Ectodermal cell (in vitro differentiated cells): ENCODE results near the gene PRSS21. TPM values are rescaled to one million over a fixed set of nuclear protein-coding genes. Genes with fewer than 3 reads are reported as not detected.

Experiments
- H3K27ac ChIP-seq: 2 replicates; pipeline ENCODE4 v1.7.0; 2013; ENCODE audit warnings: mild to moderate bottlenecking, low read depth, low read length; ENCODE audit not compliant: insufficient read depth, poor library complexity, severe bottlenecking
- H3K27me3 ChIP-seq: 2 replicates; pipeline ENCODE4 v1.7.0; 2013; ENCODE audit warnings: mild to moderate bottlenecking, low read length; ENCODE audit not compliant: insufficient read depth, control insufficient read depth, poor library complexity, severe bottlenecking
- H3K36me3 ChIP-seq: one replicate; pipeline ENCODE4 v1.7.0; 2013; ENCODE audit warnings: low read length; ENCODE audit not compliant: control insufficient read depth, insufficient read depth
- H3K4me1 ChIP-seq: one replicate; pipeline ENCODE4 v1.7.0; 2013; ENCODE audit warnings: low read length; ENCODE audit not compliant: control insufficient read depth, insufficient read depth
- H3K4me3 ChIP-seq: 2 replicates; pipeline ENCODE4 v1.7.0; 2013; ENCODE audit warnings: low read depth, low read length, control low read depth; ENCODE audit not compliant: insufficient read depth
- H3K9me3 ChIP-seq: 2 replicates; pipeline ENCODE4 v1.7.0; 2013; ENCODE audit warnings: mild to moderate bottlenecking, low read length, moderate library complexity; ENCODE audit not compliant: control insufficient read depth
- WGBS, 2 experiments: methylation state at CpG; one replicate each; pipeline ENCODE4 v1.1.7; 2013; ENCODE audit warnings: missing lambda C conversion rate in 2 of 2; 5-methylcytosine and 5-hydroxymethylcytosine counted together
- polyA plus RNA-seq, 4 experiments: library from polyadenylated mRNA; stranded (reverse); fragments of 50-300 nt; gene quantifications; one replicate each; pipeline ENCODE4 v1.2.3, GENCODE V29; 2013

PRSS21 gene
- not detected for polyA plus RNA-seq (2013, experiment 1 of 4)
- polyA plus RNA-seq (2013, experiment 2 of 4) = not detected
- not detected for polyA plus RNA-seq (2013, experiment 3 of 4)
- polyA plus RNA-seq (2013, experiment 4 of 4) = not detected

GRCh38 chr16:2816751-2817339 is at the start of gene PRSS21:
TSS of gene PRSS21 (plus strand) at chr16:2817237. CDS start at chr16:2817269, 32 bp downstream.
- 92 to 93% methylated on average over 28 of the region's 28 CpGs for WGBS, 2 experiments

GRCh38 chr16:2767891-2768290 is 49.1 kb upstream of the PRSS21 start:
- WGBS, 2 experiments = 94 to 95% methylated on average over 14 of the region's 14 CpGs
- Histone ChIP-seq H3K9me3 (peaks cover under 1% of the 10 kb centered on the region), H3K27ac (no peak overlapping the region), H3K4me1 (no peaks in the 10 kb centered on the region), H3K36me3 (peaks cover 87% of the 10 kb centered on the region), H3K4me3 (no peak overlapping the region), H3K27me3 (no peaks in the 10 kb centered on the region)

More at GRCh38 chr16:2816751-2817339, at the start of gene PRSS21:
- Histone ChIP-seq H3K36me3 (no peaks in the 10 kb centered on the region), H3K4me1 (peaks cover 5% of the 10 kb centered on the region), H3K4me3 (no peak within 1 kb of the TSS), H3K27ac (no peak within 1 kb of the TSS), H3K27me3 (no peaks in the 10 kb centered on the region), H3K9me3 (no peaks in the 10 kb centered on the region)

- H3K27ac ChIP-seq = no peak overlapping the region
- no peaks in the 10 kb centered on the region for H3K4me1 ChIP-seq
- peaks cover 85% of the 10 kb centered on the region for H3K36me3 ChIP-seq
- no peaks in the 10 kb centered on the region for H3K27me3 ChIP-seq
- H3K4me3 ChIP-seq = no peak overlapping the region
- no peaks in the 10 kb centered on the region for H3K9me3 ChIP-seq
- WGBS, 2 experiments = 91 to 95% methylated on average over 17 of the region's 17 CpGs
These were observed 48.5 kb upstream of the PRSS21 start for GRCh38 chr16:2768403-2769089.

GRCh38 chr16:2769100-2769529 is 47.9 kb upstream of the PRSS21 start:
- no peak overlapping the region for H3K27ac ChIP-seq
- H3K4me1 ChIP-seq = no peaks in the 10 kb centered on the region
- H3K27me3 ChIP-seq = no peaks in the 10 kb centered on the region
- H3K36me3 ChIP-seq = peaks cover 80% of the 10 kb centered on the region
- H3K9me3 ChIP-seq = no peaks in the 10 kb centered on the region
- 90 to 93% methylated on average over 11 of the region's 11 CpGs for WGBS, 2 experiments
- H3K4me3 ChIP-seq = no peak overlapping the region

GRCh38 chr16:2769675-2770056 is 47.4 kb upstream of the PRSS21 start:
- H3K27ac ChIP-seq = no peak overlapping the region
- H3K4me1 ChIP-seq = no peaks in the 10 kb centered on the region
- H3K4me3 ChIP-seq = no peak overlapping the region
- no peaks in the 10 kb centered on the region for H3K27me3 ChIP-seq
- H3K36me3 ChIP-seq = peaks cover 74% of the 10 kb centered on the region
- 93 to 95% methylated on average over 14 of the region's 14 CpGs for WGBS, 2 experiments
- H3K9me3 ChIP-seq = no peaks in the 10 kb centered on the region

- H3K4me1 ChIP-seq = no peaks in the 10 kb centered on the region
- H3K27ac ChIP-seq = no peak overlapping the region
- H3K9me3 ChIP-seq = no peaks in the 10 kb centered on the region
- H3K27me3 ChIP-seq = no peaks in the 10 kb centered on the region
- no peak overlapping the region for H3K4me3 ChIP-seq
- 93 to 94% methylated on average over 32 of the region's 32 CpGs for WGBS, 2 experiments
- H3K36me3 ChIP-seq = peaks cover 68% of the 10 kb centered on the region
These were observed 46.7 kb upstream of the PRSS21 start for GRCh38 chr16:2770057-2770951.

GRCh38 chr16:2771496-2772402 is 45.3 kb upstream of the PRSS21 start:
- no peaks in the 10 kb centered on the region for H3K9me3 ChIP-seq
- H3K36me3 ChIP-seq = peaks cover 53% of the 10 kb centered on the region
- WGBS, 2 experiments = 94 to 95% methylated on average over 18 of the region's 18 CpGs
- no peaks in the 10 kb centered on the region for H3K4me1 ChIP-seq
- no peaks in the 10 kb centered on the region for H3K27me3 ChIP-seq
- no peak overlapping the region for H3K4me3 ChIP-seq
- peak overlapping the region; percentile 17 for H3K27ac ChIP-seq

GRCh38 chr16:2773188-2773968 is 43.7 kb upstream of the PRSS21 start:
- Histone ChIP-seq H3K4me1 (no peaks in the 10 kb centered on the region), H3K4me3 (no peak overlapping the region), H3K9me3 (no peaks in the 10 kb centered on the region), H3K36me3 (peaks cover 37% of the 10 kb centered on the region), H3K27ac (no peak overlapping the region), H3K27me3 (no peaks in the 10 kb centered on the region)
- WGBS, 2 experiments = 92% methylated on average over 12 of the region's 12 CpGs
